Renal cortex interstitium (tissue), 11 donors: ENCODE results near the gene NR3C2. TPM values are rescaled to one million over a fixed set of nuclear protein-coding genes. Genes with fewer than 3 reads are reported as not detected.

Experiments used
- DNase-seq, 11 donors: peaks; one replicate each; pipeline ENCODE4 v3.0.0-alpha.2; 2013; ENCODE audit warnings: low read depth in 9 of 11, low spot score in 4 of 11; ENCODE audit errors: extremely low read depth in 1 of 11
- polyA plus RNA-seq, 3 donors: library from polyadenylated mRNA; unstranded; fragments of 120-200 nt; gene quantifications; one replicate each; pipeline ENCODE4 v1.2.1, GENCODE V29; 2013; ENCODE audit not compliant: insufficient read length in 3 of 3

The NR3C2 gene
- polyA plus RNA-seq, 3 donors = 14.4 to 16.2 (median 15.8) TPM

GRCh38 chr4:148286012-148286411 is 156.2 kb downstream of the NR3C2 start:
- no peak for DNase-seq

GRCh38 chr4:148283665-148284064 is 158.5 kb downstream of the NR3C2 start:
- no peak for DNase-seq

- DNase-seq = no peak
Observed at GRCh38 chr4:148278310-148278709, 163.9 kb downstream of the NR3C2 start.

GRCh38 chr4:148275266-148275665 is 166.9 kb downstream of the NR3C2 start:
- no peak for DNase-seq

- DNase-seq = no peak
Observed at GRCh38 chr4:148273501-148273986, 168.7 kb downstream of the NR3C2 start.

GRCh38 chr4:148271166-148271565 is 171.0 kb downstream of the NR3C2 start:
- no peak for DNase-seq

GRCh38 chr4:148270630-148271029 is 171.6 kb downstream of the NR3C2 start:
- DNase-seq = no peak

GRCh38 chr4:148268835-148269234 is 173.4 kb downstream of the NR3C2 start:
- no peak for DNase-seq

GRCh38 chr4:148266921-148267320 is 175.3 kb downstream of the NR3C2 start:
- no peak for DNase-seq

- no peak for DNase-seq
Observed at GRCh38 chr4:148266240-148266639, 176.0 kb downstream of the NR3C2 start.

- DNase-seq = no peak
Observed at GRCh38 chr4:148265627-148266026, 176.6 kb downstream of the NR3C2 start.

GRCh38 chr4:148263802-148264201 is 178.4 kb downstream of the NR3C2 start:
- DNase-seq = no peak

GRCh38 chr4:148263127-148263526 is 179.1 kb downstream of the NR3C2 start:
- DNase-seq = no peak

- peak in 9 of 11 donors; percentile 21 to 64 (median 35) for DNase-seq
Observed at GRCh38 chr4:148261848-148262247, 180.4 kb downstream of the NR3C2 start.

GRCh38 chr4:148259841-148260240 is 182.4 kb downstream of the NR3C2 start:
- no peak for DNase-seq

GRCh38 chr4:148258535-148258934 is 183.7 kb downstream of the NR3C2 start:
- no peak for DNase-seq

- no peak for DNase-seq
Observed at GRCh38 chr4:148255344-148255720, 186.9 kb downstream of the NR3C2 start.

GRCh38 chr4:148254621-148255343 is 187.4 kb downstream of the NR3C2 start:
- no peak for DNase-seq

- DNase-seq = no peak
Observed at GRCh38 chr4:148253768-148254167, 188.4 kb downstream of the NR3C2 start.

GRCh38 chr4:148248824-148249223 is 193.4 kb downstream of the NR3C2 start:
- DNase-seq = no peak

GRCh38 chr4:148245015-148245414 is 197.2 kb downstream of the NR3C2 start:
- no peak for DNase-seq
